Prostate gland (tissue), 2 donors: ENCODE measurements around the gene TMEM214.

Experiments
- POLR2A ChIP-seq: fragments of 450-650 bp; IDR thresholded peaks from one replicate; pipeline ENCODE4 v1.6.1; 2016; ENCODE audit warnings: antibody characterized with exemption, mild to moderate bottlenecking
- TF ChIP-seq, protein P1 (sequence below), 4 experiments: fragments of 200-600 bp in 2 of 4; fragments of 450-650 bp in 2 of 4; sonication (generic) in 2 of 4; IDR thresholded peaks; 1 replicate in 3 of 4; 2 replicates in 1 of 4; pipeline ENCODE4 v1.5.1; 2016 to 2019; ENCODE audit warnings: antibody characterized with exemption in 4 of 4, mild to moderate bottlenecking in 2 of 4, moderate library complexity in 2 of 4

DNA sequence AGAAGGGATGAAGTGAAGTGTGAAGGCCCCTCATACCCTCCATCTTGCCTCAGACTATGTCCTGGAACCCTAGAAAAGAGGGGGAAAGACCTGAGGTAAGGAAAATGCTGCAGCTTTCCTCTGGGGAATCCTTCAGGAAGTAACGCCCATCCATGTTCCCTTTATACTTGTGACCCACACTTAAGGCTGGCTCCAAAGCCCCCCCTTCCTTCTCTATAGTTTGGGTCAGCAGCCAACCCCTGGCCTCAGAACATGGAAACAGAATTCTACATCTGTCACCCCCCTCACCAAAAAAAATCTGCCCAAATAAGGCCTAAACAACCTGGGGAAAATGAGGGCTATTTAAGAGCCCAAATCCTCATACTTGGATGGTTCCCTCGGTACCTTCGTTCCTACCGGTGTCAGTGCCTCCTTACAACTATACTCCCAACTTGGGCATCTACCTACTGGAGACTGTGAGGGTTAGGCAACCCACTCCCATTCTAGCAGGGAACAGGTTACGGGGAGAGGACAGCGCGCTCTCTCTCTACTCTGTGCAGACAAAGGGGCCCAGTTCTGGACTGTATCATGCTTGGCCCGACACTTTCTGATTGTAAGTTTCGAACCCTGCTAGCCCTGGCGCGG is 38.0 kb downstream of the TMEM214 start:
- TF ChIP-seq POLR2A, result no peak
- TF ChIP-seq, protein P1, sequence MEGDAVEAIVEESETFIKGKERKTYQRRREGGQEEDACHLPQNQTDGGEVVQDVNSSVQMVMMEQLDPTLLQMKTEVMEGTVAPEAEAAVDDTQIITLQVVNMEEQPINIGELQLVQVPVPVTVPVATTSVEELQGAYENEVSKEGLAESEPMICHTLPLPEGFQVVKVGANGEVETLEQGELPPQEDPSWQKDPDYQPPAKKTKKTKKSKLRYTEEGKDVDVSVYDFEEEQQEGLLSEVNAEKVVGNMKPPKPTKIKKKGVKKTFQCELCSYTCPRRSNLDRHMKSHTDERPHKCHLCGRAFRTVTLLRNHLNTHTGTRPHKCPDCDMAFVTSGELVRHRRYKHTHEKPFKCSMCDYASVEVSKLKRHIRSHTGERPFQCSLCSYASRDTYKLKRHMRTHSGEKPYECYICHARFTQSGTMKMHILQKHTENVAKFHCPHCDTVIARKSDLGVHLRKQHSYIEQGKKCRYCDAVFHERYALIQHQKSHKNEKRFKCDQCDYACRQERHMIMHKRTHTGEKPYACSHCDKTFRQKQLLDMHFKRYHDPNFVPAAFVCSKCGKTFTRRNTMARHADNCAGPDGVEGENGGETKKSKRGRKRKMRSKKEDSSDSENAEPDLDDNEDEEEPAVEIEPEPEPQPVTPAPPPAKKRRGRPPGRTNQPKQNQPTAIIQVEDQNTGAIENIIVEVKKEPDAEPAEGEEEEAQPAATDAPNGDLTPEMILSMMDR (IDR thresholded peaks at IDR 0.05), result no peak
